ENCODE data around the gene AKAP3.

- no peak for TF ChIP-seq CTCF (IDR thresholded peaks at IDR 0.05)
- no peak for TF ChIP-seq POLR2A (IDR thresholded peaks at IDR 0.05; ENCODE audit: low read length)
Observed at GRCh38 chr12:4630262-4630661, 18.6 kb downstream of the AKAP3 start.
